WI38 (cell line): ENCODE data around the gene LRCH3.
"Not testable (repeated sequence)": the region's sequence is repeated elsewhere in the genome, so short reads cannot be mapped to it uniquely, and the experiment has no call there.

Source experiments
- H3K4me3 ChIP-seq: 2 replicates; pipeline ENCODE4 v1.5.1; 2011; ENCODE audit warnings: low read depth, mild to moderate bottlenecking, control low read depth, low read length
- TF ChIP-seq, protein P1 (sequence below): IDR thresholded peaks from 2 replicates; pipeline ENCODE4 v1.5.1; 2012; ENCODE audit warnings: low read depth, mild to moderate bottlenecking, control low read depth, low read length

LRCH3 gene

DNA sequence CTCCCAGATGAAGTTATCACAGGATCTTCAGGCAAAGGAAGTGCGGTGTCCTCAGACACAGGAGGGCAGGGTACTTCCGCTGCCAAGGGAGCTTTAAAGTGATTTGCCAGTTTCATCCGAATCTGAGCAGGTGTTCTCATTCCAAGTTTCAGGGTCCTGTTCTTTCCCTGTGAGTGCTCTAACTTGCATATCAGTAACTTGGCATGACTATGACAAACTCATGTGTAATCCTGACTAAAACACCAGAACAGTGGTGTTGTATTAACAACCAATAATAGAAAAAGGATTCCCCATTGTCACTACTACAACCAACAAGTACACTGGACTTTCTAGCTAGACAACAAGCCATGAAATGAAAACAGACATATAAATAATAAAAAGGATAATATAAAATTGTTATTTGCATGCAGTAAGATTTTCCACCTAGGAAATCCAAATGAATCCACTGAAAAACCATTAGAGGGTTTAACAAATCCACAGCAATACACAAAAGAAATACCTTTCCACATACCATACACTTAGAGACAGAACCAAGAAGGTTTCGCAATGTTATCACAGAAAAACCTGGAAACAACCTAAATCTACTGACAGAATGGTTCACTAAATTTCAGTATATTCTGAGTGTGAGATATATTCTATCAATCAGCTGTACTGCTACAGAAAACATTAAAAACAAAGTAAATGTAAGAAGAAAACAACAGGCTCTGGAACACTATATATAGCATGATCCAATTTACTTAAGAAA lies 118.1 kb downstream of the LRCH3 start:
- TF ChIP-seq, protein P1, sequence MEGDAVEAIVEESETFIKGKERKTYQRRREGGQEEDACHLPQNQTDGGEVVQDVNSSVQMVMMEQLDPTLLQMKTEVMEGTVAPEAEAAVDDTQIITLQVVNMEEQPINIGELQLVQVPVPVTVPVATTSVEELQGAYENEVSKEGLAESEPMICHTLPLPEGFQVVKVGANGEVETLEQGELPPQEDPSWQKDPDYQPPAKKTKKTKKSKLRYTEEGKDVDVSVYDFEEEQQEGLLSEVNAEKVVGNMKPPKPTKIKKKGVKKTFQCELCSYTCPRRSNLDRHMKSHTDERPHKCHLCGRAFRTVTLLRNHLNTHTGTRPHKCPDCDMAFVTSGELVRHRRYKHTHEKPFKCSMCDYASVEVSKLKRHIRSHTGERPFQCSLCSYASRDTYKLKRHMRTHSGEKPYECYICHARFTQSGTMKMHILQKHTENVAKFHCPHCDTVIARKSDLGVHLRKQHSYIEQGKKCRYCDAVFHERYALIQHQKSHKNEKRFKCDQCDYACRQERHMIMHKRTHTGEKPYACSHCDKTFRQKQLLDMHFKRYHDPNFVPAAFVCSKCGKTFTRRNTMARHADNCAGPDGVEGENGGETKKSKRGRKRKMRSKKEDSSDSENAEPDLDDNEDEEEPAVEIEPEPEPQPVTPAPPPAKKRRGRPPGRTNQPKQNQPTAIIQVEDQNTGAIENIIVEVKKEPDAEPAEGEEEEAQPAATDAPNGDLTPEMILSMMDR = no peak
- H3K4me3 ChIP-seq = no peak overlapping the region

DNA sequence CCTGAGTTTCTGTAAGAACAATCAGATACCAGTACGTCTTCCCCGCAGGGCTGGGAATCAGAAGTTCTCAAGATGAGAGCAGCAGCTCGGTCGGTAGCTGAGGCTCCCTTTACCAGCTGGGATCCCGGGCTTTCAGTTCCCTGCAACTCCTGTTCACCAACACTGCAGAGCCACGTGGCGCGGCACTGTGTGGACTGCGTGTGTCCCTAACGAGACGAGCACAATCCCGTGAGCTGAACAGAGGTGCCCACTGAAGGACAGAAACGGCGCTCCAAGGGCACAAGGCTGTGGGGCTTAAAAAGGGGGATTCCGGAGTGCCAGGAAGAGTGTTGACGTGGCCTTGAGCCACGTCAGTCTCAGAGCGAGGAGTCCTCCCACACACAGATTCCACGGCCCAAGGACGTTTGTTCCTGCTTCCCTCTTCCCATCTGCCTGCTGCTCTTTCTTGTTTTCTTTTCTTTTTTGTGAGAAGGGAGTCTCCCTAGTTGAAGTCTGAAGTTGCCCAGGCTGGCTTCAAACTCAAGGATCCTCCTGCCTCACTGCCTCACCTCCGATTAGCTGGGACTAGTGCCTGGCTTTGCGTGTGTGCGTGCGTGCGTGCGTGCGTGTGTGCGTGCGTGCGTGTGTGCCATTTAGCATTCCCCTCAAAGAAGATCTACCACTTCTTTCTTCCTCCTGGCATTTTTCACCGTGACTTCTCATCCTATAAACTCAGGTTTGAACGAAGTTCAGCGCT lies 121.9 kb downstream of the LRCH3 start:
- TF ChIP-seq, protein P1 = no peak
- no peak overlapping the region for H3K4me3 ChIP-seq

DNA sequence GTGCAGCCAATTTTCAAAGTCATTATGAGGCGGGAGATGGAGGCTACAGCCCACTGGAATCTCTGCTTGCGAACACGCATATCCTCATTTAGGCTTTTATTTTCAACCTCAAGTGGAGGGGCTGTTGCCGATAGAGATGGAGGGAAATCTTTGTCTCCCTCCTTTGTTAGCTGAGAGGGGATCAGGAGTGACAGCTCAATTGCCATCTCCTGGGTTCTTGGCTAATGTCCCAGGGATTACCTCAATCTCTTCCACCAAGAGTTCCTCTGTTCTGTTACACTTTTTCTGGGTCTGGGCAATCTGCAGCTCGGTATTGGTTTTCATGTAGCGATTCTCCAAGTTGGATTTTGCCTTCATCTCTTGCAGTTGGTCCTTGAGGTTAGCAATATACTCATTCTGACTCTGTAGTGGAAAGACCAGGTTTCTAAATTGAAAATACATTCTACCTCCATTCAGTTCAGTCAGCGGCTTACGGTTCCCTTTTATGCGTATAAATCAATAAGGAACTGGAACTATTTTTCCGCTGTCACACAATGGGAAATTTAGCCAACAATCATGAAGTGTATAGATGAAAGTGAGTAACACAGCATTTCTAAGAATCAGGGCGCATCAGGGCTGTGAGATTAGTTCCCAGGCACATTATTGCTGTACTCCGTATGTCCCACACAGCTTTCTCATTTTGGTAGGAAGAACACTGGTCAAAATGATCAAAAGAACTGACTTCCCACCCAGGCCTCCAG lies 122.8 kb downstream of the LRCH3 start:
- TF ChIP-seq, protein P1 = no peak
- H3K4me3 ChIP-seq = no peak overlapping the region

DNA sequence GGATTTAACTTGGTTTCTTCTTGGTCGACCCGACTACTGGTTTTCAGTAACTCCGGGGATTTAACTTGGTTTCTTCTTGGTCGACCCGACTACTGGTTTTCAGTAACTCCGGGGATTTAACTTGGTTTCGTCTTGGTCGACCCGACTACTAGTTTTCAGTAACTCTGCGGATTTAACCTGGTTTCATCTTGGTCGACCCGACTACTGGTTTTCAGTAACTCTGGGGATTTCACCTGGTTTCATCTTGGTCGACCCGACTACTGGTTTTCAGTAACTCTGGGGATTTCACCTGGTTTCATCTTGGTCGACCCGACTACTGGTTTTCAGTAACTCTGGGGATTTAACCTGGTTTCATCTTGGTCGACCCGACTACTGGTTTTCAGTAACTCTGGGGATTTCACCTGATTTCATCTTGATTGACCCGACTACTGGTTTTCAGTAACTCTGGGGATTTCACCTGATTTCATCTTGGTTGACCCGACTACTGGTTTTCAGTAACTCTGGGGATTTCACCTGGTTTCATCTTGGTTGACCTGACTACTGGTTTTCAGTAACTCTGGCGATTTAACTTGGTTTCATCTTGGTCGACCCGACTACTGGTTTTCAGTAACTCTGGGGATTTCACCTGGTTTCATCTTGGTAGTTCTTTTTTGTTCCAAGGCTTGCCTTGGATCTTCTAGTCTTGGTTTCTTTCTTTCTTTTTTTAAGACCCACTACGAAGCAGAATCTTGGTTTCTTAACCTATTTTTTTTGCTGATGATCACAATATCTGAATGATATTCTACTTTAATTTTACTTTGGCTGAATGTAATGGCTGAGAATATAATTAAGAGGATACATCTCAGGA lies 130.6 kb downstream of the LRCH3 start:
- not testable (repeated sequence) for H3K4me3 ChIP-seq

DNA sequence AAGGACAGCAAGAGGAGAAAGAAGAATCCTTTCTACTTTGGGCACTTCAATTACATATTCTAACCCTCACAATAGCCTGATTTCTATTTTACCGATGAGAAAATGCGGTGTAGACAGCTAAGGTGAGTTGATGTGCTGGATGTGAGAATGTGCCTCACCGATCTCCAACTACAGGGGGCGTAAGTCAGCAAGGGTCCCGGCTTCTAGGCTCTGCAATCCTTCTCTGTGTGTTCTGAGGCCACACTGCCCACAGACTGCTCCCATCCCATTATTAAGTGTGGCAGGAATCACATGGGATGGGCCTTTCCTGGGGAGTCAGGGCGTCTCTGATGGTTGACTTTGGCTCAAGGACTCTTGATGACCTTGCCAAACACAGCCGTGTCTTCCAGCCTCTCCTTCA lies 135.4 kb downstream of the LRCH3 start:
- H3K4me3 ChIP-seq = no peak overlapping the region
- TF ChIP-seq, protein P1 = 0 out of 2 replicates have a peak, but pooled peaks have one; percentile 19

DNA sequence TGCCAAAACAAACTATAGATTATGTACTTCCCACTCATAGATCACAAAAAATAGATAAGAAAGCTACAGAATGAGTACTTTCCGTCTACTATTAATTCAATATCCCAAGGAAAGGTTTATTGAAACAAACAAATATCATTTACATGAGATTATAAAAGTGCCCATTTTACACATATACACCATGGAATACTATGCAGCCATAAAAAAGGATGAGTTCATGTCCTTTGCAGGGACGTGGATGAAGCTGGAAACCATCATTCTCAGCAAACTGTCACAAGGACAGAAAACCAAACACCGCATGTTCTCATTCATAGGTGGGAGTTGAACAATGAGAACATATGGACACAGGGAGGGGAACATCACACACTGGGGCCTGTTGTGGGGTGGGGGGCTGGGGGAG lies 136.5 kb downstream of the LRCH3 start:
- not testable (repeated sequence) for H3K4me3 ChIP-seq

DNA sequence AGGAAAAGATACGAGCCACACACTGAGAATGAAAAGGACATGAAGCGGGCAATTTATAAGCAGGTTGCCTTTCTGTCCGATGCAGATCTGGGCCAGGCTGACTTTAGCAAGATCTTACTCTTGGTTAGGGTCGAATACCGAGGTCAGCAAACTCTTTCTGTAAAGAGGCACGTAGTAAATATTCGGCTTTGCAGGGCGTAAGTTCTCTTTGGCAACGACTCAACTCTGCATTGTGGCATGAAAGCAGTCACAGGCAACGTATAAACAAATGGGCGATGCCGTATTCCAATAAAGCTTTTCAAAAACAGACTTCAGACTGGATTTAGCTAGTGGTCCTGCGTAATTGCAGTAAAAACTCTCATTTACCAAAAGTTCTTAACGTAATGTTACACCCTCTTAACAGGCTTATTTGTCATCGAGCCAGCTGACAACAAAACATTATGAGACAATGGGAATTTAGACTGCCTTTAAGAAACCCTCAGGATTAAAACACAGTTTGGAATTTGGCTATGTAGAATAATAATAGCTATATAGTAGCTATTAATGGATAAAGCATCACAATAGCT lies 145.8 kb downstream of the LRCH3 start:
- TF ChIP-seq, protein P1 = no peak
- no peak overlapping the region for H3K4me3 ChIP-seq
